Measurements from ENCODE around the gene TEX264. TPM values are rescaled to one million over a fixed set of nuclear protein-coding genes. Genes with fewer than 3 reads are reported as not detected.

TEX264 gene
- total and polyA plus RNA-seq, 7 donors: 16.8 to 71.5 (median 29.6) TPM

- WGBS, 3 donors: 53 to 60% (median 55%) methylated on average over 9 of the region's 9 CpGs
- ATAC-seq (peak; percentile 55 to 63 (median 60)), DNase-seq (peak; percentile 87 to 88)
- Histone ChIP-seq H3K4me1 (peaks cover 10% of the 10 kb centered on the region), H3K9me3 (no peaks in the 10 kb centered on the region), H3K36me3 (ENCODE audit: insufficient read depth in 1 of 2, low read depth in 1 of 2) (peaks cover 0 to 14% of the 10 kb centered on the region in 2 donors), H3K27ac (no peak overlapping the region), H3K4me3 (no peak overlapping the region), H3K27me3 (ENCODE audit: insufficient read depth in 3 of 3, low read length in 2 of 3) (no peaks in the 10 kb centered on the region)
- peak; percentile 97 for TF ChIP-seq CTCF (IDR thresholded peaks at IDR 0.05)
- intact Hi-C loops (cut with DNase I): loop anchor here (1.0 to 10.0 kb wide), 4 partner anchors 167 to 282 kb away; partner anchors contain the start of genes MANF (in 1 of the 2) and RBM15B (in 1 of the 2)
Observed at GRCh38 chr3:51669241-51670052, 1.6 kb upstream of the TEX264 start.

- intact Hi-C loops (cut with DNase I): loop anchor here (5.0 to 10.0 kb wide), 2 partner anchors 275 to 283 kb away; partner anchors contain the start of genes MANF (in 1 of the 2) and RBM15B (in 1 of the 2)
- WGBS, 3 donors: 69 to 75% (median 71%) methylated on average over 14 to 15 of the region's 15 CpGs
- DNase-seq: no peak
- peaks cover 0 to 17% of the 10 kb centered on the region in 2 donors for H3K36me3 ChIP-seq (ENCODE audit: insufficient read depth in 1 of 2, low read depth in 1 of 2)
- H3K27ac ChIP-seq: peak overlapping the region; percentile 82
- no peak for TF ChIP-seq CTCF (IDR thresholded peaks at IDR 0.05)
- no peaks in the 10 kb centered on the region for H3K9me3 ChIP-seq
- H3K4me1 ChIP-seq: peaks cover 17% of the 10 kb centered on the region
- no peaks in the 10 kb centered on the region for H3K27me3 ChIP-seq (ENCODE audit: insufficient read depth in 3 of 3, low read length in 2 of 3)
- ATAC-seq: no peak
- H3K4me3 ChIP-seq: peak overlapping the region; percentile 89
Observed at GRCh38 chr3:51670053-51670822, 814 bp upstream of the TEX264 start.

GRCh38 chr3:51671734-51672475, 853 bp downstream of the TEX264 start:
- no peak for TF ChIP-seq CTCF (IDR thresholded peaks at IDR 0.05)
- peaks cover 23% of the 10 kb centered on the region for H3K4me1 ChIP-seq
- H3K9me3 ChIP-seq: no peaks in the 10 kb centered on the region
- peaks cover 0 to 19% of the 10 kb centered on the region in 2 donors for H3K36me3 ChIP-seq (ENCODE audit: insufficient read depth in 1 of 2, low read depth in 1 of 2)
- no peaks in the 10 kb centered on the region for H3K27me3 ChIP-seq (ENCODE audit: insufficient read depth in 3 of 3, low read length in 2 of 3)
- DNase-seq: peak; percentile 69 to 81
- H3K4me3 ChIP-seq: peak overlapping the region; percentile 89
- WGBS, 3 donors: 7 to 11% (median 9%) methylated on average over 40 of the region's 40 CpGs
- intact Hi-C loops (cut with DNase I): loop anchor here (5.0 to 10.0 kb wide), 2 partner anchors 277 to 285 kb away; partner anchors contain the start of genes MANF (in 1 of the 2) and RBM15B (in 1 of the 2)
- peak; percentile 44 to 73 (median 52) for ATAC-seq
- peak overlapping the region; percentile 82 for H3K27ac ChIP-seq

- DNase-seq (no peak), ATAC-seq (no peak)
- peaks cover 23% of the 10 kb centered on the region for H3K4me1 ChIP-seq
- H3K27me3 ChIP-seq (ENCODE audit: insufficient read depth in 3 of 3, low read length in 2 of 3): no peaks in the 10 kb centered on the region
- H3K36me3 ChIP-seq (ENCODE audit: insufficient read depth in 1 of 2, low read depth in 1 of 2): peaks cover 0 to 30% of the 10 kb centered on the region in 2 donors
- intact Hi-C loops (cut with DNase I): loop anchor here (5.0 to 10.0 kb wide), 2 partner anchors 278 to 286 kb away; partner anchors contain the start of genes MANF (in 1 of the 2) and RBM15B (in 1 of the 2)
- H3K4me3 ChIP-seq: no peak overlapping the region
- H3K9me3 ChIP-seq: no peaks in the 10 kb centered on the region
- 74 to 84% (median 82%) methylated on average over 4 of the region's 4 CpGs for WGBS, 3 donors
- TF ChIP-seq CTCF (IDR thresholded peaks at IDR 0.05): no peak
- peak overlapping the region; percentile 16 for H3K27ac ChIP-seq
Observed at GRCh38 chr3:51673181-51673801, 2.2 kb downstream of the TEX264 start.
